SK-N-SH (cell line): ENCODE data around the gene EFHD1.

ENCODE experiments used
- CTCF ChIP-seq: fragments of 200-600 bp; sonication (generic); IDR thresholded peaks from 2 replicates; pipeline ENCODE4 v1.6.1; 2017; ENCODE audit warnings: antibody characterized with exemption, mild to moderate bottlenecking, moderate library complexity
- ELF1 ChIP-seq: IDR thresholded peaks from 2 replicates; pipeline ENCODE4 v1.4.0; 2012
- EP300 ChIP-seq, 2 experiments: IDR thresholded peaks; 2 replicates each; pipeline versions ENCODE4 v1.4.0 to v1.6.1; 2012; ENCODE audit warnings: borderline replicate concordance in 1 of 2, low read depth in 1 of 2, low read length in 1 of 2
- EZH2phosphoT487 ChIP-seq: fragments of 200-600 bp; sonication (generic); IDR thresholded peaks from 2 replicates; pipeline ENCODE4 v1.6.1; 2017; ENCODE audit warnings: low read depth, mixed run types, mild to moderate bottlenecking, antibody characterized with exemption, moderate library complexity, borderline replicate concordance
- MAX ChIP-seq: IDR thresholded peaks from 2 replicates; pipeline ENCODE4 v1.4.0; 2012; ENCODE audit warnings: low read depth
- PBX3 ChIP-seq: IDR thresholded peaks from 2 replicates; pipeline ENCODE4; 2012
- POLR2AphosphoS5 ChIP-seq: IDR thresholded peaks from 2 replicates; pipeline ENCODE4 v1.6.1; 2012; ENCODE audit warnings: low read depth, low read length
- REST ChIP-seq: IDR thresholded peaks from 2 replicates; pipeline ENCODE4 v1.6.1; 2012; ENCODE audit warnings: mild to moderate bottlenecking, low read depth, low read length, moderate library complexity
- RFX5 ChIP-seq: IDR thresholded peaks from 2 replicates; pipeline ENCODE4 v1.6.1; 2012; ENCODE audit warnings: mild to moderate bottlenecking, improper control_type of control experiment, low read length
- SIN3A ChIP-seq: IDR thresholded peaks from 2 replicates; pipeline ENCODE4 v1.6.1; 2012; ENCODE audit warnings: low read depth, mild to moderate bottlenecking, low read length, moderate library complexity, borderline replicate concordance
- USF2 ChIP-seq: fragments of 150-350 bp; IDR thresholded peaks from 2 replicates; pipeline ENCODE4 v1.6.1; 2017; ENCODE audit warnings: antibody characterized with exemption, low read length, low read depth, borderline replicate concordance
- YY1 ChIP-seq: IDR thresholded peaks from 2 replicates; pipeline ENCODE4 v1.4.0; 2012; ENCODE audit warnings: low read depth, mild to moderate bottlenecking

- TF ChIP-seq PBX3 (no peak), CTCF (no peak), POLR2AphosphoS5 (no peak), USF2 (no peak), SIN3A (no peak), EP300 (IDR thresholded peaks at IDR 0.05; ENCODE audit: borderline replicate concordance in 1 of 2, low read depth in 1 of 2, low read length in 1 of 2) (no peak), RFX5 (no peak), YY1 (no peak), EZH2phosphoT487 (no peak), MAX (no peak), REST (no peak), ELF1 (no peak)
Measured at GRCh38 chr2:232615339-232615738, 18.1 kb upstream of the EFHD1 start.
